RWPE2 (cell line): ENCODE data around the gene CAPZB.

Experiments used
- ATAC-seq: fragments of 200-7000 bp; cut with Tn5 transposase; 3 replicates; pipeline ENCODE4 v1.9.1; 2021; ENCODE audit warnings: low read depth
- DNase-seq: peaks from one replicate; pipeline ENCODE4 v3.0.0-alpha.2; 2020; ENCODE audit warnings: low spot score
- H3K27ac ChIP-seq: fragments of 450-650 bp; 2 replicates; pipeline ENCODE4 v1.5.1; 2017; ENCODE audit warnings: mild to moderate bottlenecking; ENCODE audit not compliant: poor library complexity, severe bottlenecking
- H3K27me3 ChIP-seq: fragments of 250-450 bp; sonication (Bioruptor Pico); 2 replicates; pipeline ENCODE4 v1.5.1; 2021; ENCODE audit warnings: mild to moderate bottlenecking, moderate library complexity; ENCODE audit not compliant: insufficient read depth, poor library complexity, severe bottlenecking
- H3K36me3 ChIP-seq: fragments of 250-450 bp; sonication (Bioruptor Pico); 2 replicates; pipeline ENCODE4 v1.5.1; 2020; ENCODE audit warnings: low read depth, mild to moderate bottlenecking, moderate library complexity
- H3K4me1 ChIP-seq: fragments of 250-450 bp; sonication (Bioruptor Pico); 2 replicates; pipeline ENCODE4 v1.5.1; 2021; ENCODE audit warnings: mild to moderate bottlenecking, moderate library complexity; ENCODE audit not compliant: insufficient read depth, poor library complexity, severe bottlenecking
- H3K4me3 ChIP-seq: fragments of 250-450 bp; sonication (Bioruptor Pico); 2 replicates; pipeline ENCODE4 v1.5.1; 2021; ENCODE audit warnings: mild to moderate bottlenecking, moderate library complexity; ENCODE audit not compliant: severe bottlenecking
- H3K9me3 ChIP-seq: fragments of 250-450 bp; sonication (Bioruptor Pico); 2 replicates; pipeline ENCODE4 v1.5.1; 2021; ENCODE audit warnings: mild to moderate bottlenecking, moderate library complexity; ENCODE audit not compliant: severe bottlenecking
- TF ChIP-seq, protein P1 (sequence below): fragments of 450-650 bp; IDR thresholded peaks from one replicate; pipeline ENCODE4 v1.5.1; 2017; ENCODE audit warnings: mild to moderate bottlenecking, moderate library complexity; ENCODE audit not compliant: poor library complexity, severe bottlenecking

CAPZB gene

DNA sequence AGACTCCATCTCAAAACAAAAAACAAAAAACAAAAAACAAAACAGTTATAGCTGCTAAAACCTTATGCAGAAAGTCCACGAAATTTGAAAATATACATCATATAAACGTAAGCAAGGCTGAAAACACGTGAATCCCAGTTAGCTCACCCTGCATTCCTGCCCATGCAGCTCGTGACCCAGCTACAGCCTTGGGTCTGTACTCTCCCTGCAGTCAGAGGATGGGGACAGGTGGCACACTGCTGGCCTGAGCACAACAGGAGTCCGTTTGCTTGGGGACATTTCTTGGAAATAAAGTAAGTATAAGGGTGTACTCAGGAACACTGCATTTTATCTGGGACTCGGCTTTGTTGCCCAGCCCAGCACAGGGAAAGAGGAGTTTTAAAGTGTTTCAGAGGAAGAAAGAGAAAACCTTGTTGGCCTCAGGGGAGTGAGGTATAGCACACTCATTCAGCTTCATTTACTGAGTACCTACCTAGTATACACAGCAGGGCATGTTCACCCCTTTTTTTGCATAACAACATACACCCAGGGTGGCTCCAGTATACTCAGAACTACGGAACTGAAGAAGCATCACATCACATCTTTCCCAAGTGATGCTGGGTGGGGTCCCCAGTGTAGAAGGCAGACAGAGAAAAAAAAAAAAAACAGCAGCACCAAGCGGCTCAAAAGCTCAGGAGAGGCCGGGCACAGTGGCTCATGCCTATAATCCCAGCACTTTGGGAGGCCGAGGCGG lies 44.1 kb downstream of the CAPZB start:
- H3K27me3 ChIP-seq: no peaks in the 10 kb centered on the region
- H3K27ac ChIP-seq: peak overlapping the region; percentile 81
- no peaks in the 10 kb centered on the region for H3K9me3 ChIP-seq
- TF ChIP-seq, protein P1, sequence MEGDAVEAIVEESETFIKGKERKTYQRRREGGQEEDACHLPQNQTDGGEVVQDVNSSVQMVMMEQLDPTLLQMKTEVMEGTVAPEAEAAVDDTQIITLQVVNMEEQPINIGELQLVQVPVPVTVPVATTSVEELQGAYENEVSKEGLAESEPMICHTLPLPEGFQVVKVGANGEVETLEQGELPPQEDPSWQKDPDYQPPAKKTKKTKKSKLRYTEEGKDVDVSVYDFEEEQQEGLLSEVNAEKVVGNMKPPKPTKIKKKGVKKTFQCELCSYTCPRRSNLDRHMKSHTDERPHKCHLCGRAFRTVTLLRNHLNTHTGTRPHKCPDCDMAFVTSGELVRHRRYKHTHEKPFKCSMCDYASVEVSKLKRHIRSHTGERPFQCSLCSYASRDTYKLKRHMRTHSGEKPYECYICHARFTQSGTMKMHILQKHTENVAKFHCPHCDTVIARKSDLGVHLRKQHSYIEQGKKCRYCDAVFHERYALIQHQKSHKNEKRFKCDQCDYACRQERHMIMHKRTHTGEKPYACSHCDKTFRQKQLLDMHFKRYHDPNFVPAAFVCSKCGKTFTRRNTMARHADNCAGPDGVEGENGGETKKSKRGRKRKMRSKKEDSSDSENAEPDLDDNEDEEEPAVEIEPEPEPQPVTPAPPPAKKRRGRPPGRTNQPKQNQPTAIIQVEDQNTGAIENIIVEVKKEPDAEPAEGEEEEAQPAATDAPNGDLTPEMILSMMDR: no peak
- no peak for DNase-seq
- peaks cover 22% of the 10 kb centered on the region for H3K36me3 ChIP-seq
- no peak for ATAC-seq
- peaks cover 60% of the 10 kb centered on the region for H3K4me1 ChIP-seq
- no peak overlapping the region for H3K4me3 ChIP-seq

DNA sequence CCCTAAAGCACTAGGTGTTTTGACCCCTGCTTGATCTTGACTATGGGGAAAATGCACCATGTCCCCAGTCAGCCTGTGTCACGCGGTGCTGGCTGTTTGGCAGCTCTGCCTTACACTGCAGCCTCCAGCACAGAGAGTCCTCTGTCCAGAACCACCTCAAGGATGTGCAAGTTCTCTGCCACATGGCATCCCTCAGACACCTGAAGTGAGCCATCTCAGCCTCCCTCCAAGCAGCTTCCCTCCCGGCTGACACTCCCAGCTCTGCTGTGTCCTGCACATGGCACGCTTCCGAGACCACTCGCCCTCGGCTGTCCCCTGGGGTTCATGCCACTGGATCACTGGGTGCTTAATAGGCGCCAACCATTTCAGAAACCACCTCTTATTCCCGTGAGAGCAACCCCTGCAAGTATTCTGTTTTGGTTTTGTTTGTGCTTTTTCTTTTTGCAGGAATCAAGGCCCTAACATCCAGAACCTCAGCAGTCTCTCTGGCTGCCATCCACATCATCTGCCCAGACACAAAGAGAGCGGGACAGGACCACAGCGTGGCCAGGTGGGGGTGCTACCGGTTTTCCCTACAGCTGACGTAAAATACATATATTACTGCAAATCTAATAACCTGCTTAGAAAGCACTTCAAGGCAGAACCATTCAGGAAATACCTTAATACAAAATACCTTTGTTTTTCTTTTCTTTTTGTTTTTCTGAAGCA lies 45.7 kb downstream of the CAPZB start:
- peaks cover 24% of the 10 kb centered on the region for H3K36me3 ChIP-seq
- peaks cover 63% of the 10 kb centered on the region for H3K4me1 ChIP-seq
- no peak overlapping the region for H3K4me3 ChIP-seq
- TF ChIP-seq, protein P1: peak; percentile 7
- no peaks in the 10 kb centered on the region for H3K27me3 ChIP-seq
- no peaks in the 10 kb centered on the region for H3K9me3 ChIP-seq
- H3K27ac ChIP-seq: peak overlapping the region; percentile 81
- ATAC-seq: no peak
- DNase-seq: no peak

DNA sequence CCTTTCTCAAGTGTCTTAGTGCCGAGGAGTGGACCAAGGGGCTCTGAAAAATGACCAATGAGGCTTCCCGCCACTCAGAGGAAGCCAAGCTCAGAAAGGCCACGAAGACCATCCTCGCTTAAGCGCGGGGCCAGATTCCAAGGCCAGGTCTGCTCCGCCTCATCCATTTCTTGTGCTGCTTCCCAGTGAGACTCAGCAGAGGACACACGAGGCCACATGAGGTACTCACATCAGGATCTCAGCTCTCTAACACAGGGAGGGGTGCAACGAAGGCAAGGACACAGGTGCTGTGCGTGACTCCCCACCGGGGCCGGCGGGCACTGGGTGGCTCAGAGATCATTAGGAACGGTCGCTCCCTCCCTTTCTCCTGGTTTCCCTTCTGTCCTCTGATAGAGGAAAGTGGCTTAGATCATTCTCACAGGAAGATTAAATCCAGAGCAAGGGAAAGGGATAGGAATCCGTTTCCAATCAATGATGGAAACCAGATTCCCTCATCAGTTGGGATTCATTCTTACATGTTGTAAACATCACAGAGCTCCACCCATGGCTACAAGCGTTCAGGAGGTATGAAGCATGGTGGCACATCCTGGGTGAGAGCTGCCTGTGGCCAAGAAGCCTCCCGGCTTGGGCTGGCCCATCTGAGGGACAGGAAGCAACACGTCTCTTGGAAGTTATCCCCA lies 46.7 kb downstream of the CAPZB start:
- ATAC-seq (no peak), DNase-seq (no peak)
- no peak overlapping the region for H3K4me3 ChIP-seq
- H3K9me3 ChIP-seq: no peaks in the 10 kb centered on the region
- H3K36me3 ChIP-seq: peaks cover 24% of the 10 kb centered on the region
- H3K27ac ChIP-seq: peak overlapping the region; percentile 81
- H3K4me1 ChIP-seq: peaks cover 63% of the 10 kb centered on the region
- H3K27me3 ChIP-seq: no peaks in the 10 kb centered on the region
- TF ChIP-seq, protein P1: no peak

DNA sequence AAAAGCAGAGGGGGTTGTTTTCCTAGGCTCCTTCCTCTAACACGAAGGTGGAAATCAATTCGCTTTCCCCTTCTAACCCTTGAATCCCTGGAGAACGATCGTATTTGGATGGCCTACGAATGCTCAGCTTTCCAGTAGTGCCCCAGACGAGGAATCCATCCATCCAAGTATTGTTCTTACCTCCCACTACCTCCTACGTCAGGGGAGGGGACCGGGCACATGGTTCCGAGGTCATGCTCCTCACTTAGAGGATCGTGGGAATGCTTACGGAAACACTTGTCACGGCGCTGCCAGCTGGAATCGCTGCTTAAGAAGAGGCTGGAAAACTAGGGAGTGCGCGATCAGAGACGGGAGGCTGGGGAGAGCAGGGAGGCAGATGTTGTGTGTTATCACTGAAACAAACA lies 47.4 kb downstream of the CAPZB start:
- Histone ChIP-seq H3K27ac (peak overlapping the region; percentile 81), H3K27me3 (no peaks in the 10 kb centered on the region), H3K4me3 (no peak overlapping the region), H3K4me1 (peaks cover 63% of the 10 kb centered on the region), H3K9me3 (no peaks in the 10 kb centered on the region), H3K36me3 (peaks cover 29% of the 10 kb centered on the region)
- TF ChIP-seq, protein P1: no peak
- no peak for ATAC-seq
- no peak for DNase-seq
